ENCODE results near the gene NUP98.
"Not testable (repeated sequence)": the region's sequence is repeated elsewhere in the genome, so short reads cannot be mapped to it uniquely, and the experiment has no call there.

The NUP98 gene

GRCh38 chr11:3796346-3796745 is 1.0 kb downstream of the NUP98 start:
- DNase-seq: no peak

- no peak for DNase-seq
Measured at GRCh38 chr11:3796002-3796311, 1.4 kb downstream of the NUP98 start.

GRCh38 chr11:3795131-3796001 is 2.0 kb downstream of the NUP98 start:
- no peak for DNase-seq

GRCh38 chr11:3794387-3794786 is 3.0 kb downstream of the NUP98 start:
- not testable (repeated sequence) for DNase-seq

DNA sequence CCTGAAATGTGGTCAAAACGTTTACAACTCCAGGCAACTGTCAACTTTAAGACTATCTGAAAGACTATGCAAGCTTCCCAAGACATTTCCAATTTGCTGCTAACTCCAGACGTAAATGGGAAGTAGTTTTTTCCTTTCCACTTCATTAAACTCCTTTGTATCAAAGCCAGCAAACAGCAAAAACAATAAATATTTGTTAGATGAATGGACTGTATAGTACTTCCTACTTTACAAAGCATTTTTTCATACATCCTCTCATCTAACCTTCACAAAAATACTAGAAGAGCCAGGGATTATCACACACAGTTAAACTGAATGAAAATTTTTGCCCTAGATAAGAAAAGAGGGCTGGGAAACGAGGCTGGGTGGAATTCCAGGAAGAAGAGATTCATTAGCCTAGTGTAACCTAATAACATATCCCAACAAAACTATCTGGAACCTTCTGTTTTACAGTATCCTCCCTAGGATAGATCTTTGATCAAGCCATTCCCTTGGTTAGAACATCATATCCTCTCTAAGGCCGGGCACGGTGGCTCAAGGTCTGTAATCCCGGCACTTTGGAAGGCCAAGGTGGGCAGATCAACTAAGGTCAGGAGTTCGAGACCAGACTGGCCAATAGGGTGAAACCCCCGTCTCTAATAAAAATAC is 10.4 kb downstream of the NUP98 start:
- no peak for DNase-seq

DNA sequence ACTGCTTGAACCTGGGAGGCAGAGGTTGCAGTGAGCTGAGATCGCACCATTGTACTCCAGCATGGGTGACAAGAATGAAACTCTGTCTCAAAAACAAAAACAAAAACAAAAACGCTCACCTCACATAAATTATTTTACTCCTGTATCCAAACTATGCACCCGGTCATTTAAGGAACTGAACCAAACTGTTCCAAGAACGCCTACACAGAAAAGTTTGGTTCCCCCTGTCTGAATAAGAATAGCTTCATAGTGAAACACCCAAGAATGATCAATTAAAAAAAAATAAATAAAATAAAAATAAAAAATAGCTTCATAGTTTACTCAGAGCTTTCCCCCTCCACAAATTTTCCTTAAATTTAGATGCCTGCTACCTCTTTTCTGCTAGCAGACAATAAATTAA is 13.7 kb downstream of the NUP98 start:
- DNase-seq: no peak

DNA sequence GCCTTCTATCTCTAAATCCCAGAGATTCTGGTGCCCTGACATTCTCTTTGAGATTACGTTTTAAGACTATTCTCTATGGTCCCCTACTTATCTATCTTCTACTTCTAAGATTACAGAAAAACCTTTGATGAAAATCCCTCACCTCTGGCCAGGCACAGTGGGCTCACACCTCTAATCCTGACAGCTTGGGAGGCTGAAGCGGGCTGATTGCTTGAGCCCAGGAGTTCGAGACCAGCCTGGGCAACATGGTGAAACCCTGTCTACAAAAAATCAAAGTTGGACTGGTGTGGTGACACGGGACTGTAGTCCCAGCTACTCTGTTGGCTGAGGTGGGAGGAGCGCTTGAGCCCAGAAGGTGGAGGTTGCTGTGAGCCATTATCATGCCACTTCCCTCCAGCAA is 14.4 kb downstream of the NUP98 start:
- no peak for DNase-seq

DNA sequence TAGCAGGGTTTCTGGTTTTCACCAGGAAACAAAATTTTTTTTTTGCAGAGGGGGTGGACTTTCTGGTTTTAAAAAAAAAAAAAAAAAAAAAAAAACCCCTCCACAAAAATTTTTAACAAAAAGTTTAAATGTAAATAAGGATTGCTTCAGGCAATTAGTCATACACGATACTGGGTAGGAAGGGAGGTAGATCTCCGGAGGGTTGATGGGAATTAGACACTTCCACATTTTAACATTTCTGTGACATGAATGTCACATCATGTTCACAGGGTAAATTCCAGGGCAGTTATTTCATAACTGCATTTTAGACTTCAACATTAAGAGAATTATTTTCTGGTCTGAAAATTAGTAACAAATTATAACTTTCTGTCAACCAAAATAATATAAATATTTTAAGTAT is 15.9 kb downstream of the NUP98 start:
- DNase-seq: no peak

- no peak for DNase-seq
Measured at GRCh38 chr11:3775736-3776406, 21.5 kb downstream of the NUP98 start.

- DNase-seq: no peak
Measured at GRCh38 chr11:3773180-3773579, 24.2 kb downstream of the NUP98 start.

- DNase-seq: no peak
Measured at GRCh38 chr11:3767536-3767935, 29.8 kb downstream of the NUP98 start.

DNA sequence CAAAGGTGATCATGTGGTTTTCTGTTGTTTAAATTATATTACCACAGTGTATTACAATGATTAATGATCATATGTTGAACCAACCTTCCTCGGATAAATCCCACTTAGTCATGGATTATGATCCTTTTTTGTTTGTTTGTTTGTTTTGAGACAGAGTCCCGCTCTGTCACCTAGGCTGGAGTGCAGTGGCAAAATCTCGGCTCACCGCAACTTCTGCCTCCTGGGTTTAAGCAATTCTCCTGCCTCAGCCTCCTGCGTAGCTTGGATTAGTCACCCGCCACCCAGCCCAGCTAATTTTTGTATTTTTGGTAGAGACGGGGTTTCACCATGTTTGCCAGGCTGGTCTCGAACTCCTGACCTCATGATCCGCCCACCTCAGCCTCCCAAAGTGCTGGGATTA is 30.5 kb downstream of the NUP98 start:
- DNase-seq: not testable (repeated sequence)

DNA sequence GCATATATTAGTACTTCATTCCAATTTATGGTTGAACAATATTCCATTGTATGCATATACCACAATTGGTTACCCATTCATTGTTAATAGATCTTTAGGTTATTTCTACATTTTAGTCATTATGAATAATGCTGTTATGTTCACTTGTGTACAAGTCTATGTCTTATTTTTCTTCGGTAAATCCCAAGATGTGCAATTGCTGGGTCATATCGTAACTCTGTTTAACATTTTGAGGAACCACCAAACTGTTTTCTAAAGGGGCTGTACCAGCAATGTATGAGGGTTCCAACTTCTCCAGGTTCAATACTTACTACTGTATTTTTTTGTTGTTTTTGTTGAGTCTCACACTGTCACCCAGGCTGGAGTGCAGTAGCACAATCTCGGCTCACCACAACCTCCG is 33.1 kb downstream of the NUP98 start:
- no peak for DNase-seq

DNA sequence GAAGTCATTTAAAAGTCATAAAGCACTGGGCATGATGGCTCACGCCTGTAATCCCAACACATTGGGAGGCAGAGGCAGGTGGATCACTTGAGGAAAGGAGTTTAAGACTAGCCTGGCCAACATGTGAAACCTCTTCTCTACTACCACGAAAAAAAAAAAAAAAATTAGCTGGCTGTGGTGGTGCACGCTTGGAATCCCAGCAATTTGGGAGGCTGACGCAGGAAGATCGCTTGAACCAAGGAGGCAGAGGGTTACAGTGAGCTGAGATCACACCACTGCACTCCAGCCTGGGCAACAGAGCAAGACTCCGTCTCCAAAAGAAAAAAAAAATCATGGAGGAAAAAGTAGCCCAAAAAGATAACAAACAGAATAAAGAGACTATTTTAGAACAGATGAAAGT is 42.2 kb downstream of the NUP98 start:
- DNase-seq: no peak

GRCh38 chr11:3753110-3753509 is 44.2 kb downstream of the NUP98 start:
- no peak for DNase-seq

DNA sequence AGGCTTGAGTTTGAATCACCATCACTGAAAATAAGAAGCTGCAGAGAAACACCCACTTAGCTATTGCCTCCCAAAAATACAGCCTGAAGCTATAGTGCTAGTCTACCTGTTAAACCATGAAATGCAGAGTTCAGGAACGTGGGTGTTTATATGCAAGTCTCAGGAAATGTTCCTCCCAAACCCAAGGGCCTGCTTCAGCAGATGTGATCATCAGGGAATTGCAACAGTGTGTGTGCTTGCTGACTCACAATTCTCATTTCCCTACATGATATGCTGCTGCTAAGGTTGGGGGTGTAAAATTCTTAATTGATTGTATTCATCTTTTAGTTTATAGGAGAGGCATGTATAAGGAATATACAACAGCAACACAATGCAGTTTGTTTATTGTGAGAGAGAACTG is 49.6 kb downstream of the NUP98 start:
- no peak for DNase-seq

DNA sequence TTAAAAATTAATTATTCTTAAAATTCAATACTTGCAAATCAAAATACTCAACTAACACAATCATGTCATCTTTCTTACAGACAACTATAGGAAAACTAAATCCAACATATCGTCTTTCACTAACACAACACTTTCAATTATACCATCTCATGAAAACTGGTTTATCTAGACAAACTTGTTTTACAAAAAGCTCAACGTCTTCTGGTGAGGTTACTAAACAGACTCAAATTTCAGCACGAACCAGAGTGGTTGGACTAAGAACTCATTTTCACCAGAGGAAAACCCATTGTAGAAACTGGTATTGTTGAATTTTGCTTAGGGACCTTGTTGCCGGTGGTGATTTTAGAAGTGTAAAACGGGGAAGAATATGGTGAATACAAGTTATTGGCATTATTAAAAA is 52.2 kb downstream of the NUP98 start:
- peak; percentile 58 to 64 for DNase-seq

DNA sequence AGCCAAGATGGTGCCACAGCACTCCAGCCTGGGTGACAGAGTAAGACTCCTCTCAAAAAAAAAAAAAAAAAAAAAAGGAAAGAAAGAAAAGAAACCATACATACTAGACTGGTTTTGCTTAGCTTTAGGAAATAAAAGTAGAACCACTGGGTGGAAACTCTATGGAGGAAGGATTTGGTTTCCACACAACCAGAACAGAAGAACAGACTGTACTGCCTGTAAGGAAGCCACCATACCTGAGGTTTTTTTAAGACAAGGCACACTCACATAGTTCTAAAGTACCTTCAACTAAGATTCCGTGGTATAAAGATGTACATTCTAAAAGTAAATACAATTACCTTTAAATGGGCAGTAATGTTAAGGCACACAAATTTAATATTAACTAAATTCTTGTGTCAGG is 58.6 kb downstream of the NUP98 start:
- DNase-seq: no peak

DNA sequence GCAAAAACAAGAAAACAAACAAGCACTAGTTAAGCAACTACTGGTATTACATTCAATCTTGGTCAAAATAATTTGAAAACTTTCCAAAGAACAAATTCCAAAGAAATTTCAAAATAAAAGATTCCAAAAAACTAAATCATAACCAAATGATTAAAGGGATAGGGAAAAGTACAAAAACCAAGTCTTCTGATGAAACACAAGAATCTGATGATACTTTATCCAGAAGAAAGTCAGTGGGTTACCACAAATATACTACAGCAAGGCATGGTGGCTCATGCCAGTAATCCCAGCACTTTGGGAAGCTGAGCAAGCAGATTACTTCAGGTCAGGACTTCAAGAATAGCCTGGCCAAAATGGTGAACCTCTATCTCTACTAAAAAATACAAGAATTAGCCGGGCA is 59.1 kb downstream of the NUP98 start:
- DNase-seq: no peak

DNA sequence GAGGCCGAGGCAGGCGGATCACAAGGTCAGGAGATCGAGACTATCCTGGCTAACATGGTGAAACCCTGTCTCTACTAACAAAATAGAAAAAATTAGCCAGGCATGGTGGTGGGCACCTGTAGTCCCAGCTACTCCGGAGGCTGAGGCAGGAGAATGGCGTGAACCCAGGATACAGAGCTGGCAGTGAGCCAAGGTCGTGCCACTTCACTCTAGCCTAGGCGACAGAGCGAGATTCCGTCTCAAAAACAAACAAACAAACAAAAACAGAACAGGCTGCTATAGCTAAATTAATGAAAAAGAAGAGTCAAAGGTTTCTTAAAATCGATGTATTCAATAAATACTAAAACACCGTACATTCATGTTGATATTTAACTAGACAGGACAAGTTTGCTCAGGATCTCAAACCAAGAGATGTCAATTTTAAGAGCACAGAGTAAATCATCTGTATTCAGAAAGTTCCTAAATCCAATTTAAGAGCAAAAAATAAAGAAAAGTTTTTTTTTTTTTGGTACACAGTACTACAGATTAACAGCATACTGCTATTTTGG is 59.9 kb downstream of the NUP98 start:
- no peak for DNase-seq

DNA sequence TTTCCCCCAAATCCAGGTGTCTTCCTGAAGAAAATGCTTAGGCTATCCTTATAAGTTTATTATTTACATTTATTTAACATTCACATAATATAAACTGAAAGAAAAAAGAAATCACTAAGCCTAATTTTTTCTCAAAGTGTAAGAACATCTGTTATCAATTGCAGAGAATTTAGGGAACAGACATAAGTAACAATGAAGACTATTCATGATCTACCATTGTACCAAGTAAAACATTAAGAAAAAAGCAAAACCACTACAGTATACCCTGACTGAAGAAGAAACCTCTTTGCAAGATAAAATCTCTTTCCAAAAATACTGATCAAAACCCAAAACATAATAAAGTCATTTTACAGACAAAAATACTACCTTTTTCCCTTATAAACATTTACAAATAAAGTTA is 60.5 kb downstream of the NUP98 start:
- DNase-seq: no peak

GRCh38 chr11:3735827-3736226 is 61.5 kb downstream of the NUP98 start:
- no peak for DNase-seq

DNA sequence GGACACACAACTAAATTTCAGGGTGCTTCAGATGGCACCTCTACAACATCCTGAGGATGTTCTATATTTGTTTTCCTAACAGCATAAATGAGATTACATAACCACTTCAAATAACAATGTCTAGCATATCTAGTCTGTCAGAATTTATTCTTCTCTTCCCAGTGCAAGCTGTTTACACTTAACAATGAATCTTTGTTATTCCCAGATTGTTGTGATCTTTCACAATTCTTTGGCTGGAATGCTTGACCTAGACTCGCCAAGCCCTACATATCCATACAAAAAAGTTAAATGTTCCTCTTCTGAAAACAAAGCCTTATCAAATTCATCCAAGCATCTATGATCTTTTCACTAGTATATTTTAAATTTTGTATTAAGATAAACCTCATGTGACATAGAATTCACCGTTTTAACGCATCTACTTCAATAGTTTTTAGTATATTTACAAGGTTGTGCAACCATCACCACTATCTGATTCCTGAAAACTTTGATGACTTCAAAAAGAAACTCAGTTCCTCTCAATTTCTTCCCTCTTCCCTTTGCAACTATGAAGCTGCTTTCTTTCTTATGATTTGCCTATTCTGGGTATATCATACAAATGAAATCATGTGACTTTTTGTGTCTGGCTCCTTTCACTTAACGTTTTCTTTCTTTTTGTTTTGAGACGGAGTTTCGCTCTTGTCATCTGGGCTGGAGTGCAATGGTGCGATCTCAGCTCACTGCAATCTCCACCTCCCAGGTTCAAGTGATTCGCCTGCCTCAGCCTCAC is 64.5 kb downstream of the NUP98 start:
- no peak for DNase-seq
